Renal pelvis (tissue), 4 donors: ENCODE results near the gene EEFSEC. TPM values are rescaled to one million over a fixed set of nuclear protein-coding genes. Genes with fewer than 3 reads are reported as not detected.

ENCODE experiments used
- DNase-seq: peaks from one replicate; pipeline ENCODE4 v3.0.0-alpha.2; 2013
- polyA plus RNA-seq, 3 donors: library from polyadenylated mRNA; unstranded; fragments of 120-200 nt; gene quantifications; one replicate each; pipeline ENCODE4 v1.2.1, GENCODE V29; 2013; ENCODE audit not compliant: insufficient read length in 3 of 3

Gene EEFSEC
- polyA plus RNA-seq, 3 donors: 24.2 to 30.3 (median 27.7) TPM

GRCh38 chr3:128328546-128329458 lies 175.5 kb downstream of the EEFSEC start:
- no peak for DNase-seq

- DNase-seq: no peak
Observed at GRCh38 chr3:128329491-128330213, 176.4 kb downstream of the EEFSEC start.

GRCh38 chr3:128330214-128330842 lies 177.0 kb downstream of the EEFSEC start:
- no peak for DNase-seq

- DNase-seq: no peak
Observed at GRCh38 chr3:128334086-128334645, 180.9 kb downstream of the EEFSEC start.

GRCh38 chr3:128334766-128335165 lies 181.5 kb downstream of the EEFSEC start:
- DNase-seq: no peak

GRCh38 chr3:128335621-128336296 lies 182.5 kb downstream of the EEFSEC start:
- no peak for DNase-seq

GRCh38 chr3:128336337-128337156 lies 183.3 kb downstream of the EEFSEC start:
- no peak for DNase-seq

- DNase-seq: no peak
Observed at GRCh38 chr3:128337305-128337704, 184.0 kb downstream of the EEFSEC start.

GRCh38 chr3:128338536-128339330 lies 185.5 kb downstream of the EEFSEC start:
- peak; percentile 60 for DNase-seq

GRCh38 chr3:128339491-128340012 lies 186.3 kb downstream of the EEFSEC start:
- no peak for DNase-seq

GRCh38 chr3:128340198-128340903 lies 187.1 kb downstream of the EEFSEC start:
- DNase-seq: no peak

- no peak for DNase-seq
Observed at GRCh38 chr3:128340904-128341555, 187.7 kb downstream of the EEFSEC start.

- no peak for DNase-seq
Observed at GRCh38 chr3:128341659-128342395, 188.5 kb downstream of the EEFSEC start.

GRCh38 chr3:128342701-128343180 lies 189.5 kb downstream of the EEFSEC start:
- no peak for DNase-seq

- DNase-seq: no peak
Observed at GRCh38 chr3:128343287-128344051, 190.2 kb downstream of the EEFSEC start.

- no peak for DNase-seq
Observed at GRCh38 chr3:128344052-128344735, 190.9 kb downstream of the EEFSEC start.
